CD14-positive monocyte (primary cell): Measurements from ENCODE around the gene FAM229B. TPM values are rescaled to one million over a fixed set of nuclear protein-coding genes. Genes with fewer than 3 reads are reported as not detected.

Experiments used
- DNase-seq, 3 donors: peaks; one replicate each; pipeline ENCODE4 v3.0.0-alpha.2; 2011 to 2022
- H2AFZ ChIP-seq: 2 replicates; pipeline ENCODE4 v1.6.0; 2012; ENCODE audit warnings: mild to moderate bottlenecking, low read depth, low read length, inconsistent platforms; ENCODE audit not compliant: insufficient read depth, poor library complexity, severe bottlenecking
- H3K27ac ChIP-seq, 2 donors: 1 replicate in 1 of 2; 2 replicates in 1 of 2; pipeline ENCODE4 v1.5.1; 2012 to 2013; ENCODE audit warnings: low read length in 2 of 2, control low read depth in 1 of 2, inconsistent platforms in 1 of 2, low read depth in 1 of 2, mild to moderate bottlenecking in 1 of 2
- H3K27me3 ChIP-seq, 2 donors: one replicate each; pipeline versions ENCODE4 v1.6.0 to v1.6.1; 2011 to 2013; ENCODE audit warnings: low read length in 2 of 2; ENCODE audit not compliant: control insufficient read depth in 2 of 2, insufficient read depth in 2 of 2
- H3K36me3 ChIP-seq, 2 donors: replicated peaks in 1 of 2; 1 replicate in 1 of 2; 2 replicates in 1 of 2; pipeline versions ENCODE4 v1.5.1 to v1.6.1; 2012 to 2013; ENCODE audit warnings: low read length in 2 of 2, control low read depth in 1 of 2, inconsistent platforms in 1 of 2, mild to moderate bottlenecking in 1 of 2; ENCODE audit not compliant: insufficient read depth in 2 of 2, control insufficient read depth in 1 of 2
- H3K4me1 ChIP-seq, 2 donors: 1 replicate in 1 of 2; 2 replicates in 1 of 2; pipeline versions ENCODE4 v1.5.1 to v1.6.1; 2012 to 2013; ENCODE audit warnings: low read length in 2 of 2, control low read depth in 1 of 2, inconsistent platforms in 1 of 2, mild to moderate bottlenecking in 1 of 2, moderate library complexity in 1 of 2; ENCODE audit not compliant: insufficient read depth in 2 of 2, control insufficient read depth in 1 of 2
- H3K4me2 ChIP-seq: replicated peaks from 2 replicates; pipeline ENCODE3; 2012; ENCODE audit warnings: low read length, moderate library complexity, mild to moderate bottlenecking; ENCODE audit not compliant: poor library complexity, severe bottlenecking; ENCODE audit errors: extremely low read depth
- H3K4me3 ChIP-seq, 3 experiments: fragments of 200-600 bp in 1 of 3; sonication (generic) in 1 of 3; replicated peaks in 1 of 3; 1 replicate in 2 of 3; 2 replicates in 1 of 3; pipeline ENCODE4 v1.5.1; 2011 to 2013; ENCODE audit warnings: low read length in 3 of 3, mild to moderate bottlenecking in 3 of 3, control low read depth in 2 of 3, low read depth in 2 of 3, inconsistent platforms in 1 of 3, moderate library complexity in 1 of 3
- H3K79me2 ChIP-seq: 2 replicates; pipeline ENCODE4 v1.6.0; 2012; ENCODE audit warnings: mild to moderate bottlenecking, control low read depth, inconsistent platforms, low read length, moderate library complexity; ENCODE audit not compliant: insufficient read depth
- H3K9ac ChIP-seq: 2 replicates; pipeline ENCODE4 v1.6.0; 2017; ENCODE audit warnings: low read length, mild to moderate bottlenecking; ENCODE audit not compliant: insufficient read depth, poor library complexity, severe bottlenecking
- H3K9me3 ChIP-seq, 2 donors: replicated peaks in 1 of 2; 1 replicate in 1 of 2; 2 replicates in 1 of 2; pipeline versions ENCODE4 v1.5.1 to v1.6.1; 2012 to 2013; ENCODE audit warnings: low read length in 2 of 2, control low read depth in 1 of 2; ENCODE audit not compliant: control insufficient read depth in 1 of 2, insufficient read depth in 1 of 2
- H4K20me1 ChIP-seq: 2 replicates; pipeline ENCODE4 v1.6.0; 2012; ENCODE audit warnings: mild to moderate bottlenecking, low read length, control low read depth, moderate library complexity; ENCODE audit not compliant: insufficient read depth
- H3K27ac Mint-ChIP-seq, 7 donors: one replicate each; pipeline ENCODE4 v1.8.0; 2020; ENCODE audit warnings: mild to moderate bottlenecking in 7 of 7, mixed read lengths in 7 of 7, moderate library complexity in 6 of 7, inconsistent platforms in 2 of 7
- H3K27me3 Mint-ChIP-seq, 3 donors: one replicate each; pipeline ENCODE4 v1.8.0; 2021 to 2022; ENCODE audit warnings: low read depth in 3 of 3, mild to moderate bottlenecking in 3 of 3, mixed read lengths in 3 of 3, moderate library complexity in 3 of 3, inconsistent platforms in 1 of 3
- H3K36me3 Mint-ChIP-seq, 2 donors: one replicate each; pipeline ENCODE4 v1.8.0; 2020; ENCODE audit warnings: mixed read lengths in 2 of 2, inconsistent platforms in 1 of 2, mild to moderate bottlenecking in 1 of 2
- H3K4me1 Mint-ChIP-seq: one replicate; pipeline ENCODE4 v1.8.0; 2020; ENCODE audit warnings: mild to moderate bottlenecking, mixed read lengths
- H3K4me3 Mint-ChIP-seq, 2 donors: one replicate each; pipeline ENCODE4 v1.8.0; 2020; ENCODE audit warnings: mild to moderate bottlenecking in 2 of 2, mixed read lengths in 2 of 2, moderate library complexity in 1 of 2
- H3K9me3 Mint-ChIP-seq, 7 donors: one replicate each; pipeline ENCODE4 v1.8.0; 2020 to 2022; ENCODE audit warnings: mixed read lengths in 7 of 7, mild to moderate bottlenecking in 6 of 7, moderate library complexity in 6 of 7, inconsistent platforms in 2 of 7
- CTCF ChIP-seq: fragments of 200-600 bp; IDR thresholded peaks from one replicate; pipeline ENCODE4 v1.8.0; 2022; ENCODE audit warnings: antibody characterized with exemption, mild to moderate bottlenecking
- WGBS: methylation state at CpG from one replicate; pipeline ENCODE4 v1.1.5; 2013; ENCODE audit warnings: missing lambda C conversion rate; ENCODE audit not compliant: insufficient coverage; 5-methylcytosine and 5-hydroxymethylcytosine counted together
- intact Hi-C, 2 donors: fragments of 100-400 bp; cut with micrococcal nuclease; formaldehyde crosslinking; loops; one replicate each; pipeline versions ENCODE4 v1.15.0 to v1.15.1; 2023
- polyA plus RNA-seq, 3 donors: library from polyadenylated mRNA; depleted of rRNA in 1 of 3; unstranded in 2 of 3; stranded (reverse) in 1 of 3; fragments of 300-500 nt in 2 of 3; fragments of >200 nt in 1 of 3; fragmentation: Illumina TruSeq in 2 of 3; gene quantifications; 1 replicate in 2 of 3; 2 replicates in 1 of 3; pipeline ENCODE4 v1.2.3, GENCODE V29; 2012 to 2021

Gene FAM229B
- polyA plus RNA-seq, 3 donors: 0.03 to 0.64 TPM; not detected in 1

DNA sequence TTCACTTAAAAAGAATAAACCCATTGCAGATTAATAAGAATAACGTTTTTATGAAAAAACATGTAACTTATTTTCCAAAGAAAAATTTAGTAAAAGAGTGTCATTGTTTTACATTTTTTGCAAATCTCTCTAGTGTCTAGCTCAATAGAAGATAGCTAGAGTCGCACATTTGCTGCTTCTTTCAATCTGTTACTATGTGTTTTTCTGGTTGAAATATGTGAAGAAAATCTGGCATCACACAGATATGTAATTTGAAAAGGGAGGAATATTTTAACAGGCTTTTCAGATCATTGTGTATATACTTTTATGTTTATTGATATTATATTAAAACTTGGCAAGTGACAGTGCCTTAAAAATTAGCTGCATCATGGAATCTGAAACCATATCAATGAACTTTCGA is 24.4 kb upstream of the FAM229B start:
- H3K4me2 ChIP-seq: no peak overlapping the region
- H3K4me1 Mint-ChIP-seq: no peaks in the 10 kb centered on the region
- H3K4me3 Mint-ChIP-seq: no peak overlapping the region
- no peaks in the 10 kb centered on the region for H3K9me3 Mint-ChIP-seq
- no peak overlapping the region for H3K27ac Mint-ChIP-seq
- H3K27ac ChIP-seq: no peak overlapping the region
- no peaks in the 10 kb centered on the region for H3K79me2 ChIP-seq
- TF ChIP-seq CTCF: no peak
- no peaks in the 10 kb centered on the region for H3K36me3 ChIP-seq
- no peak for DNase-seq
- no peak overlapping the region for H2AFZ ChIP-seq
- no peaks in the 10 kb centered on the region for H4K20me1 ChIP-seq
- no CpG with 5 or more reads among the region's 3 CpGs for WGBS
- H3K4me3 ChIP-seq: no peak overlapping the region
- intact Hi-C loops: no loop called here
- H3K36me3 Mint-ChIP-seq: no peaks in the 10 kb centered on the region
- H3K9ac ChIP-seq: no peak overlapping the region
- no peaks in the 10 kb centered on the region for H3K27me3 ChIP-seq
- H3K9me3 ChIP-seq: no peaks in the 10 kb centered on the region
- H3K27me3 Mint-ChIP-seq: no peaks in the 10 kb centered on the region
- no peaks in the 10 kb centered on the region for H3K4me1 ChIP-seq

GRCh38 chr6:112065426-112065986 is 21.9 kb upstream of the FAM229B start:
- no peaks in the 10 kb centered on the region for H3K9me3 ChIP-seq
- no peaks in the 10 kb centered on the region for H3K27me3 Mint-ChIP-seq
- 33% methylated on average over 1 of the region's 6 CpGs for WGBS
- H3K36me3 Mint-ChIP-seq: peaks cover 0 to 3% of the 10 kb centered on the region in 2 donors
- H3K27ac Mint-ChIP-seq: no peak overlapping the region
- H3K27me3 ChIP-seq: no peaks in the 10 kb centered on the region
- no peaks in the 10 kb centered on the region for H4K20me1 ChIP-seq
- H3K4me3 ChIP-seq: no peak overlapping the region
- H2AFZ ChIP-seq: no peak overlapping the region
- H3K4me1 ChIP-seq: no peaks in the 10 kb centered on the region
- no peak for DNase-seq
- H3K4me3 Mint-ChIP-seq: no peak overlapping the region
- no peaks in the 10 kb centered on the region for H3K4me1 Mint-ChIP-seq
- no peak overlapping the region for H3K4me2 ChIP-seq
- no peaks in the 10 kb centered on the region for H3K36me3 ChIP-seq
- H3K9ac ChIP-seq: no peak overlapping the region
- H3K79me2 ChIP-seq: no peaks in the 10 kb centered on the region
- H3K9me3 Mint-ChIP-seq: no peaks in the 10 kb centered on the region
- TF ChIP-seq CTCF: no peak
- intact Hi-C loops: no loop called here
- no peak overlapping the region for H3K27ac ChIP-seq
